ENCODE results near the gene C8A. TPM values are rescaled to one million over a fixed set of nuclear protein-coding genes. Genes with fewer than 3 reads are reported as not detected.
A peak's percentile ranks its signal among the peaks of the same experiment; 100 is the strongest.

C8A gene
- total and polyA plus RNA-seq, 2 donors (not counting 1 experiment from before 2014, with no cell fraction given) = not detected

- Histone ChIP-seq H3K4me2 (ENCODE audit: extremely low read depth, insufficient read depth, low read length) (no peak overlapping the region), H3K27ac (ENCODE audit: insufficient read depth, low read length) (no peak overlapping the region), H3K79me2 (ENCODE audit: control insufficient read depth, insufficient read depth, low read length) (no peaks in the 10 kb centered on the region), H4K20me1 (ENCODE audit: control insufficient read depth, extremely low read depth, insufficient read depth, low read length) (no peaks in the 10 kb centered on the region), H3K9ac (ENCODE audit: insufficient read depth, low read length) (no peak overlapping the region), H2AFZ (ENCODE audit: low read length) (no peak overlapping the region), H3K4me3 (replicated peaks in 1 of 4; ENCODE audit: control extremely low read depth in 1 of 4, insufficient read depth in 1 of 4, low read depth in 3 of 4, low read length in 4 of 4) (no peak overlapping the region), H3K9me3 (ENCODE audit: control insufficient read depth, insufficient read depth, low read depth, low read length) (no peaks in the 10 kb centered on the region), H3K4me1 (ENCODE audit: control insufficient read depth, extremely low read depth, insufficient read depth, low read length) (peaks cover 3% of the 10 kb centered on the region), H3K27me3 (ENCODE audit: control insufficient read depth, insufficient read depth, low read length) (no peaks in the 10 kb centered on the region), H3K36me3 (ENCODE audit: control insufficient read depth, insufficient read depth, low read length) (no peaks in the 10 kb centered on the region)
- TF ChIP-seq EZH2 (IDR thresholded peaks at IDR 0.05; ENCODE audit: low read length, missing control alignments) (no peak), CTCF (conservative IDR thresholded peaks at IDR 0.05 in 1 of 2, IDR thresholded peaks at IDR 0.05 in 1 of 2; ENCODE audit: low read depth in 1 of 2, low read length in 2 of 2) (no peak)
- no peak for DNase-seq (ENCODE audit: low read depth in 2 of 2)
These were observed 17.2 kb upstream of the C8A start for GRCh38 chr1:56837244-56837939.

- peak; percentile 24 to 32 for DNase-seq (ENCODE audit: low read depth in 2 of 2)
- Histone ChIP-seq H3K9me3 (ENCODE audit: control insufficient read depth, insufficient read depth, low read depth, low read length) (no peaks in the 10 kb centered on the region), H3K36me3 (ENCODE audit: control insufficient read depth, insufficient read depth, low read length) (no peaks in the 10 kb centered on the region), H3K4me1 (ENCODE audit: control insufficient read depth, extremely low read depth, insufficient read depth, low read length) (no peaks in the 10 kb centered on the region), H3K79me2 (ENCODE audit: control insufficient read depth, insufficient read depth, low read length) (no peaks in the 10 kb centered on the region), H3K27ac (ENCODE audit: insufficient read depth, low read length) (no peak overlapping the region), H3K27me3 (ENCODE audit: control insufficient read depth, insufficient read depth, low read length) (no peaks in the 10 kb centered on the region), H3K9ac (ENCODE audit: insufficient read depth, low read length) (no peak overlapping the region), H3K4me2 (ENCODE audit: extremely low read depth, insufficient read depth, low read length) (no peak overlapping the region), H4K20me1 (ENCODE audit: control insufficient read depth, extremely low read depth, insufficient read depth, low read length) (no peaks in the 10 kb centered on the region), H3K4me3 (replicated peaks in 1 of 4; ENCODE audit: control extremely low read depth in 1 of 4, insufficient read depth in 1 of 4, low read depth in 3 of 4, low read length in 4 of 4) (no peak overlapping the region), H2AFZ (ENCODE audit: low read length) (no peak overlapping the region)
- TF ChIP-seq EZH2 (IDR thresholded peaks at IDR 0.05; ENCODE audit: low read length, missing control alignments) (no peak), CTCF (conservative IDR thresholded peaks at IDR 0.05 in 1 of 2, IDR thresholded peaks at IDR 0.05 in 1 of 2; ENCODE audit: low read depth in 1 of 2, low read length in 2 of 2) (no peak)
These were observed 15.8 kb upstream of the C8A start for GRCh38 chr1:56838759-56839158.

DNA sequence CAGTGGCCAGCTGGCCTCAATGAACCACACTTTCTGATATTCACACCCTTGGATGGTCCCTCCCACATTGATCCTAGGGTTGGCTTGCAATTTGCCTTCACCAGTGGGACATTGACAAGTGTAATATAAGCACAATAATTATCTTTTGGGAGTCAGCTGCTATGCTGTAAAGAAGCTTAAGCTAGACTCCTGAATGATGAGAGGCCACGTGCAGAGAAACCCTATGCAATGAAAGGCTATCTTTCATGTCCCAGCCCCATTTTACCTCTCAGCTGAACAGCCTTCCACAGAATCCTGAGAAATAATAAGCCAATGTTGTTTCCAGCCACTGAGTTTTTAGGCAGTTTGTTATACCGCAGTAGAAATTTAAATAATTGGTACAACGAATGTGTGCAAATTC lies 11.1 kb upstream of the C8A start:
- no peak overlapping the region for H2AFZ ChIP-seq (ENCODE audit: low read length)
- no peak overlapping the region for H3K4me3 ChIP-seq (replicated peaks in 1 of 4; ENCODE audit: control extremely low read depth in 1 of 4, insufficient read depth in 1 of 4, low read depth in 3 of 4, low read length in 4 of 4)
- no peaks in the 10 kb centered on the region for H3K79me2 ChIP-seq (ENCODE audit: control insufficient read depth, insufficient read depth, low read length)
- no peak overlapping the region for H3K4me2 ChIP-seq (ENCODE audit: extremely low read depth, insufficient read depth, low read length)
- peaks cover 2% of the 10 kb centered on the region for H3K27me3 ChIP-seq (ENCODE audit: control insufficient read depth, insufficient read depth, low read length)
- no peak for DNase-seq (ENCODE audit: low read depth in 2 of 2)
- H3K9ac ChIP-seq (ENCODE audit: insufficient read depth, low read length) = no peak overlapping the region
- TF ChIP-seq CTCF (conservative IDR thresholded peaks at IDR 0.05 in 1 of 2, IDR thresholded peaks at IDR 0.05 in 1 of 2; ENCODE audit: low read depth in 1 of 2, low read length in 2 of 2) = no peak
- no peak for TF ChIP-seq EZH2 (IDR thresholded peaks at IDR 0.05; ENCODE audit: low read length, missing control alignments)
- no peaks in the 10 kb centered on the region for H3K36me3 ChIP-seq (ENCODE audit: control insufficient read depth, insufficient read depth, low read length)
- H3K27ac ChIP-seq (ENCODE audit: insufficient read depth, low read length) = no peak overlapping the region
- no peaks in the 10 kb centered on the region for H4K20me1 ChIP-seq (ENCODE audit: control insufficient read depth, extremely low read depth, insufficient read depth, low read length)
- no peaks in the 10 kb centered on the region for H3K4me1 ChIP-seq (ENCODE audit: control insufficient read depth, extremely low read depth, insufficient read depth, low read length)
- H3K9me3 ChIP-seq (ENCODE audit: control insufficient read depth, insufficient read depth, low read depth, low read length) = no peaks in the 10 kb centered on the region

Data from fibroblast of lung (primary cell).